ENCODE data around the gene PPIL4.

The PPIL4 gene, protein sequence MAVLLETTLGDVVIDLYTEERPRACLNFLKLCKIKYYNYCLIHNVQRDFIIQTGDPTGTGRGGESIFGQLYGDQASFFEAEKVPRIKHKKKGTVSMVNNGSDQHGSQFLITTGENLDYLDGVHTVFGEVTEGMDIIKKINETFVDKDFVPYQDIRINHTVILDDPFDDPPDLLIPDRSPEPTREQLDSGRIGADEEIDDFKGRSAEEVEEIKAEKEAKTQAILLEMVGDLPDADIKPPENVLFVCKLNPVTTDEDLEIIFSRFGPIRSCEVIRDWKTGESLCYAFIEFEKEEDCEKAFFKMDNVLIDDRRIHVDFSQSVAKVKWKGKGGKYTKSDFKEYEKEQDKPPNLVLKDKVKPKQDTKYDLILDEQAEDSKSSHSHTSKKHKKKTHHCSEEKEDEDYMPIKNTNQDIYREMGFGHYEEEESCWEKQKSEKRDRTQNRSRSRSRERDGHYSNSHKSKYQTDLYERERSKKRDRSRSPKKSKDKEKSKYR

DNA sequence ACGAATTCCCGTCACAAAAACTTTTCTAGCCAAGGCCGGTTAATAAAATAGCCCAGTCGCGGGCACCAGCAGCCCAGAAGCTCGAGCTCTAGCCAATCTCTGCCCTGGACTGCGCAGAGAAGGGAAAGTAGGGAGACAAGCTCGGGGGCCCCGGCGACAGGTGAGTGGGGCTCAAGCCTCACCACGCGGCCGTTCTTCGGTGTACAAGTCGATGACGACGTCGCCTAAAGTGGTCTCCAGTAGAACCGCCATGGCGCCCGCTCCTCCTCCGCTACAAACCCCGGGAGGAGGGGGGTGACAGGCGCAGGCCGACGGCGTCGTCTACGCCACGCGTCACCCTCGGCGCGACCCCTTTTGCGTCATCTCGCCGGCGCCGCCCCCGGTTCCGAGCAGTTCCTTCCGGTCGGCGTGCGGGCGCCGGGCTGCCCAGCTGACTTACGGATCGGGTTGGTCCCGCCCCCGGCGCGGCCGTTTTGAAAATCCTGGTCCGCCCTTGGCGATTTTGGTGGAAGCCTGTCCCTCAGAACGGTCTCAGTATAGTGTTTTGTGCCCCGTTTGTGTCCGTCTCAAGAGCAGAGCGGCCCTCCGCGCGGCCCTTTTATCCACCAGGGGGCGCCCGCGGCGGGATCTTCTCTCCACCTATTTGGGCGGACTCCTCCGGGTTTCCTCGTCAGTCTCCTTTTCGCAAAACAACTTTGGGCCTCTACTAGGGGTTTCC lies at the start of gene PPIL4:
Gene PPIL4 (minus strand): TSS at position 290 of the 718 bp plus-strand sequence. CDS start 38 bp downstream, at position 252.
- Histone ChIP-seq H4K20me1 (ENCODE audit: insufficient read depth, low read length) (peaks cover 6% of the 10 kb centered on the region), H3K4me2 (ENCODE audit: insufficient read depth, low read length) (peak within 1 kb of the TSS; percentile 97), H3K27ac (ENCODE audit: low read length) (peak within 1 kb of the TSS; percentile 93), H2AFZ (ENCODE audit: low read depth, low read length) (peak within 1 kb of the TSS; percentile 96), H3K4me1 (ENCODE audit: insufficient read depth, low read length) (peaks cover 39% of the 10 kb centered on the region), H3K9me3 (ENCODE audit: insufficient read depth, low read length, severe bottlenecking) (no peaks in the 10 kb centered on the region), H3K27me3 (ENCODE audit: insufficient read depth, low read length, poor library complexity) (no peaks in the 10 kb centered on the region), H3K4me3 (ENCODE audit: low read depth in 1 of 2, low read length in 2 of 2) (peak within 1 kb of the TSS; percentile 89), H3K9ac (ENCODE audit: low read depth, low read length) (peak within 1 kb of the TSS; percentile 82), H3K36me3 (ENCODE audit: insufficient read depth, low read length) (peaks cover 1% of the 10 kb centered on the region), H3K79me2 (ENCODE audit: insufficient read depth, low read length) (peaks cover 47% of the 10 kb centered on the region)
- peak; percentile 95 for DNase-seq
- TF ChIP-seq, protein P1, sequence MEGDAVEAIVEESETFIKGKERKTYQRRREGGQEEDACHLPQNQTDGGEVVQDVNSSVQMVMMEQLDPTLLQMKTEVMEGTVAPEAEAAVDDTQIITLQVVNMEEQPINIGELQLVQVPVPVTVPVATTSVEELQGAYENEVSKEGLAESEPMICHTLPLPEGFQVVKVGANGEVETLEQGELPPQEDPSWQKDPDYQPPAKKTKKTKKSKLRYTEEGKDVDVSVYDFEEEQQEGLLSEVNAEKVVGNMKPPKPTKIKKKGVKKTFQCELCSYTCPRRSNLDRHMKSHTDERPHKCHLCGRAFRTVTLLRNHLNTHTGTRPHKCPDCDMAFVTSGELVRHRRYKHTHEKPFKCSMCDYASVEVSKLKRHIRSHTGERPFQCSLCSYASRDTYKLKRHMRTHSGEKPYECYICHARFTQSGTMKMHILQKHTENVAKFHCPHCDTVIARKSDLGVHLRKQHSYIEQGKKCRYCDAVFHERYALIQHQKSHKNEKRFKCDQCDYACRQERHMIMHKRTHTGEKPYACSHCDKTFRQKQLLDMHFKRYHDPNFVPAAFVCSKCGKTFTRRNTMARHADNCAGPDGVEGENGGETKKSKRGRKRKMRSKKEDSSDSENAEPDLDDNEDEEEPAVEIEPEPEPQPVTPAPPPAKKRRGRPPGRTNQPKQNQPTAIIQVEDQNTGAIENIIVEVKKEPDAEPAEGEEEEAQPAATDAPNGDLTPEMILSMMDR (IDR thresholded peaks at IDR 0.05; ENCODE audit: borderline replicate concordance, extremely low read depth, low read length, poor library complexity, severe bottlenecking) = peak; percentile 96
- TF ChIP-seq EZH2 (IDR thresholded peaks at IDR 0.05; ENCODE audit: borderline replicate concordance, low read depth, low read length, severe bottlenecking) = no peak
- peak; percentile 88 for ATAC-seq (ENCODE audit: insufficient read depth, low read depth)

DNA sequence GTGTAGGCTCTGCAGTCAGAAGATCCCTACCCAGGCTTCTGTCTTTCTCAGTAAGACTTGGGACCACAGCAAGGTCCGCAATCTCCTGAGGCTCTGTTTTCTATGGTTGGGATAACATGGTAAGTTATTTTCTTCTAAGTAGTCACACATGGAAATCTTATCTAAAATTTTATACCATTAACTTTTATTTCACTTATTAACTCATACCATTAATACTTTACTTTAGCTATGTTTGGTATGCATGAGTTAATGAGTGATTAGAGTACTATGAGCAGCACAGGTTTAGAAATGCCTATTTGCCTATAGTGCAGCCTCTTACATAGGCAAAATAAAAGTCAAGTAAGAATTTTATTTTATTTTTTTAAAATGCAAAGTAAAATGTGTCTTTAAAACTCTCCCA lies 47.6 kb upstream of the PPIL4 start:
- Histone ChIP-seq H3K4me3 (ENCODE audit: low read depth in 1 of 2, low read length in 2 of 2) (no peak overlapping the region), H2AFZ (ENCODE audit: low read depth, low read length) (no peak overlapping the region), H3K9ac (ENCODE audit: low read depth, low read length) (no peak overlapping the region), H3K4me1 (ENCODE audit: insufficient read depth, low read length) (no peaks in the 10 kb centered on the region), H3K79me2 (ENCODE audit: insufficient read depth, low read length) (no peaks in the 10 kb centered on the region), H3K4me2 (ENCODE audit: insufficient read depth, low read length) (no peak overlapping the region), H4K20me1 (ENCODE audit: insufficient read depth, low read length) (no peaks in the 10 kb centered on the region), H3K36me3 (ENCODE audit: insufficient read depth, low read length) (peaks cover 83% of the 10 kb centered on the region), H3K27ac (ENCODE audit: low read length) (no peak overlapping the region), H3K27me3 (ENCODE audit: insufficient read depth, low read length, poor library complexity) (no peaks in the 10 kb centered on the region), H3K9me3 (ENCODE audit: insufficient read depth, low read length, severe bottlenecking) (no peaks in the 10 kb centered on the region)
- TF ChIP-seq, protein P1 (IDR thresholded peaks at IDR 0.05; ENCODE audit: borderline replicate concordance, extremely low read depth, low read length, poor library complexity, severe bottlenecking) = no peak
- no peak for TF ChIP-seq EZH2 (IDR thresholded peaks at IDR 0.05; ENCODE audit: borderline replicate concordance, low read depth, low read length, severe bottlenecking)
- DNase-seq = no peak
- ATAC-seq (ENCODE audit: insufficient read depth, low read depth) = no peak

DNA sequence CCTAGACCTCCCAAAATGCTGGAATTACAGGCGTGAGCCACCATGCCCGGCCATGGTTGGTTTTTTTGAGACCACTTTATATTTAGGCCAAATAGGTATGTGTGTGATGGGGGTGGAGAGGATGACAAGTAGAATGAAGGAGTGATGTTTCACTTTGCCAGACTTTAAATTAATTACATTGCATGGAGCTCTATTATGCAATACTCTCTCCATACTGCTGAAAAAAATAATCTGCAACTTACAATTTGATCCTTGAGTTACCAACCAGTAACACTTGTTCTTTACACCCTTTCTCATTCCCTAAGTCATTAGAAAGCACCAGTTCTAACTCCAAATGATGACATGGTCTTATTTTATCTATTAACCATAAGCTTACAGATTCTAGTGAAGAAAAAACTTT lies 47.1 kb upstream of the PPIL4 start:
- H3K79me2 ChIP-seq (ENCODE audit: insufficient read depth, low read length) = no peaks in the 10 kb centered on the region
- no peak overlapping the region for H3K4me3 ChIP-seq (ENCODE audit: low read depth in 1 of 2, low read length in 2 of 2)
- DNase-seq = no peak
- no peaks in the 10 kb centered on the region for H3K4me1 ChIP-seq (ENCODE audit: insufficient read depth, low read length)
- no peak for ATAC-seq (ENCODE audit: insufficient read depth, low read depth)
- no peaks in the 10 kb centered on the region for H4K20me1 ChIP-seq (ENCODE audit: insufficient read depth, low read length)
- no peak for TF ChIP-seq EZH2 (IDR thresholded peaks at IDR 0.05; ENCODE audit: borderline replicate concordance, low read depth, low read length, severe bottlenecking)
- TF ChIP-seq, protein P1 (IDR thresholded peaks at IDR 0.05; ENCODE audit: borderline replicate concordance, extremely low read depth, low read length, poor library complexity, severe bottlenecking) = no peak
- H3K27me3 ChIP-seq (ENCODE audit: insufficient read depth, low read length, poor library complexity) = no peaks in the 10 kb centered on the region
- peaks cover 83% of the 10 kb centered on the region for H3K36me3 ChIP-seq (ENCODE audit: insufficient read depth, low read length)
- H3K9ac ChIP-seq (ENCODE audit: low read depth, low read length) = no peak overlapping the region
- no peaks in the 10 kb centered on the region for H3K9me3 ChIP-seq (ENCODE audit: insufficient read depth, low read length, severe bottlenecking)
- H2AFZ ChIP-seq (ENCODE audit: low read depth, low read length) = no peak overlapping the region
- H3K27ac ChIP-seq (ENCODE audit: low read length) = no peak overlapping the region
- no peak overlapping the region for H3K4me2 ChIP-seq (ENCODE audit: insufficient read depth, low read length)

Data from DND-41 (cell line).